Measurements from ENCODE around the gene ZNF2. TPM values are rescaled to one million over a fixed set of nuclear protein-coding genes. Genes with fewer than 3 reads are reported as not detected.

The ZNF2 gene
- polyA plus RNA-seq, 1 donor from 2014 or later: 4.1 TPM

- no peaks in the 10 kb centered on the region for H4K20me1 ChIP-seq (ENCODE audit: insufficient read depth)
- no peak overlapping the region for H3K9ac ChIP-seq (ENCODE audit: low read length)
- peaks cover 65% of the 10 kb centered on the region for H3K36me3 ChIP-seq (ENCODE audit: insufficient read depth, low read length)
- no peaks in the 10 kb centered on the region for H3F3A ChIP-seq (ENCODE audit: insufficient read depth, low read length, poor library complexity, severe bottlenecking)
- no peak overlapping the region for H3K4me2 ChIP-seq (ENCODE audit: low read length)
- H3K4me3 ChIP-seq (ENCODE audit: low read length): no peak overlapping the region
- H3K27me3 ChIP-seq (ENCODE audit: insufficient read depth, low read depth, low read length): no peaks in the 10 kb centered on the region
- no peaks in the 10 kb centered on the region for H3K9me2 ChIP-seq (ENCODE audit: insufficient read depth, low read length)
- TF ChIP-seq, protein P1, sequence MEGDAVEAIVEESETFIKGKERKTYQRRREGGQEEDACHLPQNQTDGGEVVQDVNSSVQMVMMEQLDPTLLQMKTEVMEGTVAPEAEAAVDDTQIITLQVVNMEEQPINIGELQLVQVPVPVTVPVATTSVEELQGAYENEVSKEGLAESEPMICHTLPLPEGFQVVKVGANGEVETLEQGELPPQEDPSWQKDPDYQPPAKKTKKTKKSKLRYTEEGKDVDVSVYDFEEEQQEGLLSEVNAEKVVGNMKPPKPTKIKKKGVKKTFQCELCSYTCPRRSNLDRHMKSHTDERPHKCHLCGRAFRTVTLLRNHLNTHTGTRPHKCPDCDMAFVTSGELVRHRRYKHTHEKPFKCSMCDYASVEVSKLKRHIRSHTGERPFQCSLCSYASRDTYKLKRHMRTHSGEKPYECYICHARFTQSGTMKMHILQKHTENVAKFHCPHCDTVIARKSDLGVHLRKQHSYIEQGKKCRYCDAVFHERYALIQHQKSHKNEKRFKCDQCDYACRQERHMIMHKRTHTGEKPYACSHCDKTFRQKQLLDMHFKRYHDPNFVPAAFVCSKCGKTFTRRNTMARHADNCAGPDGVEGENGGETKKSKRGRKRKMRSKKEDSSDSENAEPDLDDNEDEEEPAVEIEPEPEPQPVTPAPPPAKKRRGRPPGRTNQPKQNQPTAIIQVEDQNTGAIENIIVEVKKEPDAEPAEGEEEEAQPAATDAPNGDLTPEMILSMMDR (IDR thresholded peaks at IDR 0.05; ENCODE audit: poor library complexity, severe bottlenecking): no peak
- TF ChIP-seq EP300 (conservative IDR thresholded peaks at IDR 0.05; ENCODE audit: poor library complexity, severe bottlenecking): no peak
- TF ChIP-seq TAF1 (IDR thresholded peaks at IDR 0.05; ENCODE audit: low read depth): no peak
- TF ChIP-seq RAD21 (conservative IDR thresholded peaks at IDR 0.05): no peak
- no peak for TF ChIP-seq POLR2AphosphoS5 (IDR thresholded peaks at IDR 0.05)
- TF ChIP-seq, protein P2, sequence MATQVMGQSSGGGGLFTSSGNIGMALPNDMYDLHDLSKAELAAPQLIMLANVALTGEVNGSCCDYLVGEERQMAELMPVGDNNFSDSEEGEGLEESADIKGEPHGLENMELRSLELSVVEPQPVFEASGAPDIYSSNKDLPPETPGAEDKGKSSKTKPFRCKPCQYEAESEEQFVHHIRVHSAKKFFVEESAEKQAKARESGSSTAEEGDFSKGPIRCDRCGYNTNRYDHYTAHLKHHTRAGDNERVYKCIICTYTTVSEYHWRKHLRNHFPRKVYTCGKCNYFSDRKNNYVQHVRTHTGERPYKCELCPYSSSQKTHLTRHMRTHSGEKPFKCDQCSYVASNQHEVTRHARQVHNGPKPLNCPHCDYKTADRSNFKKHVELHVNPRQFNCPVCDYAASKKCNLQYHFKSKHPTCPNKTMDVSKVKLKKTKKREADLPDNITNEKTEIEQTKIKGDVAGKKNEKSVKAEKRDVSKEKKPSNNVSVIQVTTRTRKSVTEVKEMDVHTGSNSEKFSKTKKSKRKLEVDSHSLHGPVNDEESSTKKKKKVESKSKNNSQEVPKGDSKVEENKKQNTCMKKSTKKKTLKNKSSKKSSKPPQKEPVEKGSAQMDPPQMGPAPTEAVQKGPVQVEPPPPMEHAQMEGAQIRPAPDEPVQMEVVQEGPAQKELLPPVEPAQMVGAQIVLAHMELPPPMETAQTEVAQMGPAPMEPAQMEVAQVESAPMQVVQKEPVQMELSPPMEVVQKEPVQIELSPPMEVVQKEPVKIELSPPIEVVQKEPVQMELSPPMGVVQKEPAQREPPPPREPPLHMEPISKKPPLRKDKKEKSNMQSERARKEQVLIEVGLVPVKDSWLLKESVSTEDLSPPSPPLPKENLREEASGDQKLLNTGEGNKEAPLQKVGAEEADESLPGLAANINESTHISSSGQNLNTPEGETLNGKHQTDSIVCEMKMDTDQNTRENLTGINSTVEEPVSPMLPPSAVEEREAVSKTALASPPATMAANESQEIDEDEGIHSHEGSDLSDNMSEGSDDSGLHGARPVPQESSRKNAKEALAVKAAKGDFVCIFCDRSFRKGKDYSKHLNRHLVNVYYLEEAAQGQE (IDR thresholded peaks at IDR 0.05; ENCODE audit: borderline replicate concordance): no peak
- no peak for TF ChIP-seq MXI1 (conservative IDR thresholded peaks at IDR 0.05; ENCODE audit: poor library complexity, severe bottlenecking)
- TF ChIP-seq EZH2 (IDR thresholded peaks at IDR 0.05; ENCODE audit: borderline replicate concordance, insufficient read depth, low read length, poor library complexity, severe bottlenecking): no peak
- no peak for TF ChIP-seq SMC3 (conservative IDR thresholded peaks at IDR 0.05; ENCODE audit: poor library complexity)
- no peaks in the 10 kb centered on the region for H3K79me2 ChIP-seq (replicated peaks; ENCODE audit: insufficient read depth, low read length)
- H3K27ac ChIP-seq (ENCODE audit: low read length): no peak overlapping the region
- H3K9me3 ChIP-seq (ENCODE audit: low read length): peaks cover 56% of the 10 kb centered on the region
- no peak overlapping the region for H2AFZ ChIP-seq (ENCODE audit: low read depth, low read length)
Observed at GRCh38 chr2:95149397-95149984, 16.1 kb upstream of the ZNF2 start.

DNA sequence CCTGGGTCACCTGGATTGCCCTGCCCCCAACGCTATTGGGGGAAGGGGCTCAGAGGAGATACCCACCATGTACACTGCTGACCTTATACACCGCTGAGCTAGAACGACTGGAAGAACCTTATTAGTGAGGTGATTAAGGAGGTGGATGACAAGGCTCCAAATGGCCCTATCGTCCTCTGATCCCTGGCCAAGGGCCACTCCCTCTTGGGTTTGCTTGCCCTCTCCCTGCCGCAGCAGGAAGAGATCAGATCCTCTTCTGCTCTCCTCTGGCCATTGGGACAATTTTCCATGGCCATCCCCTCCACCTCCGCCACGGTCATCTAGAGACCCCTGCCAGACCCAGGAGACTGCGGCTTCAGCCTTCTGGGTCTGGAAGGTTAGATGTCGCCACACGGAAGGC, 7.2 kb upstream of the ZNF2 start:
- Histone ChIP-seq H2AFZ (ENCODE audit: low read depth, low read length) (no peak overlapping the region), H3K79me2 (replicated peaks; ENCODE audit: insufficient read depth, low read length) (no peaks in the 10 kb centered on the region), H3K4me3 (ENCODE audit: low read length) (peak overlapping the region; percentile 94), H4K20me1 (ENCODE audit: insufficient read depth) (no peaks in the 10 kb centered on the region), H3K4me2 (ENCODE audit: low read length) (peak overlapping the region; percentile 28), H3K9me2 (ENCODE audit: insufficient read depth, low read length) (no peaks in the 10 kb centered on the region), H3K9me3 (ENCODE audit: low read length) (no peaks in the 10 kb centered on the region), H3K27me3 (ENCODE audit: insufficient read depth, low read depth, low read length) (no peaks in the 10 kb centered on the region), H3F3A (ENCODE audit: insufficient read depth, low read length, poor library complexity, severe bottlenecking) (peaks cover 5% of the 10 kb centered on the region), H3K27ac (ENCODE audit: low read length) (no peak overlapping the region), H3K36me3 (ENCODE audit: insufficient read depth, low read length) (peaks cover 8% of the 10 kb centered on the region), H3K9ac (ENCODE audit: low read length) (peak overlapping the region; percentile 79)
- TF ChIP-seq POLR2AphosphoS5 (IDR thresholded peaks at IDR 0.05) (no peak), SMC3 (conservative IDR thresholded peaks at IDR 0.05; ENCODE audit: poor library complexity) (no peak), MXI1 (conservative IDR thresholded peaks at IDR 0.05; ENCODE audit: poor library complexity, severe bottlenecking) (no peak), EP300 (conservative IDR thresholded peaks at IDR 0.05; ENCODE audit: poor library complexity, severe bottlenecking) (no peak), RAD21 (conservative IDR thresholded peaks at IDR 0.05) (no peak), TAF1 (IDR thresholded peaks at IDR 0.05; ENCODE audit: low read depth) (no peak), EZH2 (IDR thresholded peaks at IDR 0.05; ENCODE audit: borderline replicate concordance, insufficient read depth, low read length, poor library complexity, severe bottlenecking) (no peak)
- TF ChIP-seq, protein P1 (IDR thresholded peaks at IDR 0.05; ENCODE audit: poor library complexity, severe bottlenecking): no peak
- TF ChIP-seq, protein P2 (IDR thresholded peaks at IDR 0.05; ENCODE audit: borderline replicate concordance): no peak
